MCF 10A (cell line): Measurements from ENCODE around the gene USP15. TPM values are rescaled to one million over a fixed set of nuclear protein-coding genes. Genes with fewer than 3 reads are reported as not detected.

Experiments used
- BruUV-seq: library from RNA; stranded (reverse); fragments of 400-500 nt; replicated peaks from 2 replicates; lab custom pipeline; 2021; lab: Mats Ljungman, UMichigan
- CTCF ChIA-PET: fragments of 300-600 bp; sonication (Branson Sonifier 250); formaldehyde crosslinking; extraction: SDS; loops from one replicate; lab custom pipeline; 2021; ENCODE audit warnings: antibody characterized with exemption, inconsistent platforms; lab: Yijun Ruan, JAX
- POLR2A ChIA-PET: fragments of 300-600, 350-650 bp; sonication (Branson Sonifier 250); formaldehyde crosslinking; extraction: SDS; loops from one replicate; lab custom pipeline; 2020; ENCODE audit warnings: antibody characterized with exemption, inconsistent platforms; lab: Yijun Ruan, JAX
- DNase-seq: peaks from one replicate; pipeline ENCODE4 v3.0.0-alpha.2; 2018; ENCODE audit not compliant: unreplicated experiment
- H3K27ac Mint-ChIP-seq: one replicate; pipeline ENCODE4 v1.8.0; 2022; ENCODE audit warnings: mild to moderate bottlenecking, low read depth, mixed read lengths; ENCODE audit not compliant: unreplicated experiment
- H3K27me3 Mint-ChIP-seq: one replicate; pipeline ENCODE4 v1.8.0; 2022; ENCODE audit warnings: mixed read lengths; ENCODE audit not compliant: insufficient read depth, unreplicated experiment
- H3K36me3 Mint-ChIP-seq: one replicate; pipeline ENCODE4 v1.8.0; 2022; ENCODE audit warnings: mild to moderate bottlenecking, moderate library complexity, mixed read lengths; ENCODE audit not compliant: insufficient read depth, unreplicated experiment
- H3K4me1 Mint-ChIP-seq: one replicate; pipeline ENCODE4 v1.8.0; 2022; ENCODE audit warnings: mixed read lengths; ENCODE audit not compliant: insufficient read depth, unreplicated experiment
- H3K4me3 Mint-ChIP-seq: one replicate; pipeline ENCODE4 v1.8.0; 2022; ENCODE audit warnings: mild to moderate bottlenecking, moderate library complexity, mixed read lengths; ENCODE audit not compliant: unreplicated experiment
- H3K9me3 Mint-ChIP-seq: one replicate; pipeline ENCODE4 v1.8.0; 2022; ENCODE audit warnings: mixed read lengths; ENCODE audit not compliant: unreplicated experiment
- CTCF ChIP-seq: fragments of 200-600 bp; IDR thresholded peaks from one replicate; pipeline ENCODE4 v1.8.0; 2022; ENCODE audit warnings: antibody characterized with exemption, mild to moderate bottlenecking; ENCODE audit not compliant: unreplicated experiment
- intact Hi-C: fragments of 100-400 bp; cut with micrococcal nuclease; formaldehyde crosslinking; loops from 2 replicates; pipeline ENCODE4 v1.14.1; 2022
- total RNA-seq: library from RNA; stranded (reverse); gene quantifications from 2 replicates; pipeline ENCODE4 v1.2.3, GENCODE V29; 2022

USP15 gene
- total RNA-seq, 1 experiment from 2014 or later = 71.0 TPM

- Mint-ChIP-seq H3K27ac (no peak overlapping the region), H3K9me3 (peaks cover 11% of the 10 kb centered on the region), H3K4me1 (peaks cover 6% of the 10 kb centered on the region), H3K36me3 (peaks cover 21% of the 10 kb centered on the region), H3K4me3 (no peak overlapping the region), H3K27me3 (no peaks in the 10 kb centered on the region)
- BruUV-seq = no TSS peak
- DNase-seq = no peak
- CTCF ChIA-PET = interaction anchor here (0.5 kb wide), 1 partner anchor 30 kb away, joined by 3 read pairs; no protein-coding TSS in a partner anchor
- intact Hi-C loops = no loop called here
- no peak for TF ChIP-seq CTCF
- POLR2A ChIA-PET = interaction anchor here (0.6 kb wide), 1 partner anchor 1317 kb away, joined by 4 read pairs; no protein-coding TSS in a partner anchor
Observed at GRCh38 chr12:62370189-62370588, 110.0 kb downstream of the USP15 start.

GRCh38 chr12:62371661-62372060 is 111.5 kb downstream of the USP15 start:
- H3K27me3 Mint-ChIP-seq = no peaks in the 10 kb centered on the region
- BruUV-seq = no TSS peak
- peaks cover 11% of the 10 kb centered on the region for H3K9me3 Mint-ChIP-seq
- no peak overlapping the region for H3K27ac Mint-ChIP-seq
- no peak overlapping the region for H3K4me3 Mint-ChIP-seq
- DNase-seq = no peak
- peaks cover 21% of the 10 kb centered on the region for H3K36me3 Mint-ChIP-seq
- no peak for TF ChIP-seq CTCF
- H3K4me1 Mint-ChIP-seq = peaks cover 6% of the 10 kb centered on the region
- POLR2A ChIA-PET = no interaction called here
- CTCF ChIA-PET = no interaction called here
- intact Hi-C loops = no loop called here

- ChIA-PET POLR2A (no interaction called here), CTCF (no interaction called here)
- intact Hi-C loops = no loop called here
- Mint-ChIP-seq H3K27me3 (no peaks in the 10 kb centered on the region), H3K36me3 (peaks cover 22% of the 10 kb centered on the region), H3K27ac (no peak overlapping the region), H3K4me1 (peaks cover 6% of the 10 kb centered on the region), H3K9me3 (peaks cover 11% of the 10 kb centered on the region), H3K4me3 (no peak overlapping the region)
- no peak for DNase-seq
- no peak for TF ChIP-seq CTCF
- no TSS peak for BruUV-seq
Observed at GRCh38 chr12:62372134-62372533, 111.9 kb downstream of the USP15 start.

- Mint-ChIP-seq H3K4me3 (no peak overlapping the region), H3K9me3 (peaks cover 7% of the 10 kb centered on the region), H3K36me3 (peaks cover 22% of the 10 kb centered on the region), H3K4me1 (peaks cover 2% of the 10 kb centered on the region), H3K27me3 (no peaks in the 10 kb centered on the region), H3K27ac (no peak overlapping the region)
- BruUV-seq = no TSS peak
- CTCF ChIA-PET = no interaction called here
- no peak for TF ChIP-seq CTCF
- intact Hi-C loops = no loop called here
- no peak for DNase-seq
- POLR2A ChIA-PET = no interaction called here
Observed at GRCh38 chr12:62372825-62373224, 112.6 kb downstream of the USP15 start.
